Measurements from ENCODE around the gene ITGB3.

GRCh38 chr17:47274319-47275069, 20.9 kb downstream of the ITGB3 start:
- TF ChIP-seq CTCF (IDR thresholded peaks at IDR 0.05; ENCODE audit: insufficient read depth, low read length, poor library complexity, severe bottlenecking) (no peak), EZH2phosphoT487 (conservative IDR thresholded peaks at IDR 0.05; ENCODE audit: low read length) (no peak)

Data from SU-DHL-6 (cell line).